DLD1 (cell line): ENCODE measurements around the gene JAKMIP1.

ENCODE experiments used
- in situ Hi-C: cut with HindIII; loops from 2 replicates; pipeline ENCODE4 v1.10.0; 2017; ENCODE audit warnings: low sequenced_read_pairs

The JAKMIP1 gene

GRCh38 chr4:6122496-6122895, 77.9 kb downstream of the JAKMIP1 start:
- in situ Hi-C loops = no loop called here

GRCh38 chr4:6121941-6122340, 78.4 kb downstream of the JAKMIP1 start:
- in situ Hi-C loops = no loop called here

GRCh38 chr4:6121276-6121850, 79.0 kb downstream of the JAKMIP1 start:
- in situ Hi-C loops = no loop called here

- in situ Hi-C loops = no loop called here
Measured at GRCh38 chr4:6120361-6120760, 80.0 kb downstream of the JAKMIP1 start.

GRCh38 chr4:6119507-6120020, 80.8 kb downstream of the JAKMIP1 start:
- in situ Hi-C loops = no loop called here

- in situ Hi-C loops = no loop called here
Measured at GRCh38 chr4:6118201-6118600, 82.1 kb downstream of the JAKMIP1 start.

GRCh38 chr4:6116696-6117285, 83.6 kb downstream of the JAKMIP1 start:
- in situ Hi-C loops = no loop called here

- in situ Hi-C loops = no loop called here
Measured at GRCh38 chr4:6115746-6116586, 84.4 kb downstream of the JAKMIP1 start.

GRCh38 chr4:6115342-6115741, 85.0 kb downstream of the JAKMIP1 start:
- in situ Hi-C loops = no loop called here

GRCh38 chr4:6114601-6115000, 85.7 kb downstream of the JAKMIP1 start:
- in situ Hi-C loops = no loop called here

- in situ Hi-C loops = no loop called here
Measured at GRCh38 chr4:6114181-6114580, 86.2 kb downstream of the JAKMIP1 start.

GRCh38 chr4:6113641-6114040, 86.7 kb downstream of the JAKMIP1 start:
- in situ Hi-C loops = no loop called here

GRCh38 chr4:6112606-6113290, 87.6 kb downstream of the JAKMIP1 start:
- in situ Hi-C loops = no loop called here

- in situ Hi-C loops = no loop called here
Measured at GRCh38 chr4:6111354-6111960, 88.9 kb downstream of the JAKMIP1 start.

- in situ Hi-C loops = no loop called here
Measured at GRCh38 chr4:6110681-6111353, 89.5 kb downstream of the JAKMIP1 start.

GRCh38 chr4:6109842-6110560, 90.3 kb downstream of the JAKMIP1 start:
- in situ Hi-C loops = no loop called here

- in situ Hi-C loops = no loop called here
Measured at GRCh38 chr4:6107886-6108285, 92.5 kb downstream of the JAKMIP1 start.

- in situ Hi-C loops = no loop called here
Measured at GRCh38 chr4:6107114-6107791, 93.1 kb downstream of the JAKMIP1 start.

- in situ Hi-C loops = no loop called here
Measured at GRCh38 chr4:6106156-6106555, 94.2 kb downstream of the JAKMIP1 start.
